ENCODE measurements around the gene BUD13.

Gene BUD13

GRCh38 chr11:116750070-116750718, 22.6 kb downstream of the BUD13 start:
- H3K4me3 ChIP-seq (replicated peaks; ENCODE audit: low read depth, low read length): no peak overlapping the region
- DNase-seq (ENCODE audit: low read depth): no peak
- TF ChIP-seq, protein P1, sequence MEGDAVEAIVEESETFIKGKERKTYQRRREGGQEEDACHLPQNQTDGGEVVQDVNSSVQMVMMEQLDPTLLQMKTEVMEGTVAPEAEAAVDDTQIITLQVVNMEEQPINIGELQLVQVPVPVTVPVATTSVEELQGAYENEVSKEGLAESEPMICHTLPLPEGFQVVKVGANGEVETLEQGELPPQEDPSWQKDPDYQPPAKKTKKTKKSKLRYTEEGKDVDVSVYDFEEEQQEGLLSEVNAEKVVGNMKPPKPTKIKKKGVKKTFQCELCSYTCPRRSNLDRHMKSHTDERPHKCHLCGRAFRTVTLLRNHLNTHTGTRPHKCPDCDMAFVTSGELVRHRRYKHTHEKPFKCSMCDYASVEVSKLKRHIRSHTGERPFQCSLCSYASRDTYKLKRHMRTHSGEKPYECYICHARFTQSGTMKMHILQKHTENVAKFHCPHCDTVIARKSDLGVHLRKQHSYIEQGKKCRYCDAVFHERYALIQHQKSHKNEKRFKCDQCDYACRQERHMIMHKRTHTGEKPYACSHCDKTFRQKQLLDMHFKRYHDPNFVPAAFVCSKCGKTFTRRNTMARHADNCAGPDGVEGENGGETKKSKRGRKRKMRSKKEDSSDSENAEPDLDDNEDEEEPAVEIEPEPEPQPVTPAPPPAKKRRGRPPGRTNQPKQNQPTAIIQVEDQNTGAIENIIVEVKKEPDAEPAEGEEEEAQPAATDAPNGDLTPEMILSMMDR (IDR thresholded peaks at IDR 0.05; ENCODE audit: low read length, missing control alignments): no peak

- DNase-seq (ENCODE audit: low read depth): peak; percentile 43
- H3K4me3 ChIP-seq (replicated peaks; ENCODE audit: low read depth, low read length): no peak overlapping the region
- TF ChIP-seq, protein P1 (IDR thresholded peaks at IDR 0.05; ENCODE audit: low read length, missing control alignments): no peak
These were observed 30.7 kb downstream of the BUD13 start for GRCh38 chr11:116742104-116742503.

DNA sequence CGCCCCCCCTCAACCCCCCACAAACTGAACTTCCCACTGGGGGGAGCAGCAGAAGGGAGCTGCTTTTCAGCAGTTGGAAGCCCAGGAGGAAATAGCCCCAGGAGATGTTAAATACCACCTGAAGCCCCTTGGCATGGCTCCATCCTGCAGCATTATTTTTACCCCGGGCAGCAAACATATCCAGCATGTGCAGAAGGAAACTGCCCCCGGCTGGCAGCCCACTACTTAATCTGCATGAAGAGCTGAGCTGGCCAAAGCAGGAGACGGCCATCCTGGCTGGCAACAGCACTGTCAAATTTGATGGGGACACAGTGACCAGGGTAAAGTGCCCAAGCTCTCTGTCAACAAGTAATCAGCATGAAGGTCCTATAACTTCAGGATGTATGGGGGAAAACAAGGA, 32.0 kb downstream of the BUD13 start:
- TF ChIP-seq, protein P1 (IDR thresholded peaks at IDR 0.05; ENCODE audit: low read length, missing control alignments): no peak
- H3K4me3 ChIP-seq (replicated peaks; ENCODE audit: low read depth, low read length): no peak overlapping the region

DNA sequence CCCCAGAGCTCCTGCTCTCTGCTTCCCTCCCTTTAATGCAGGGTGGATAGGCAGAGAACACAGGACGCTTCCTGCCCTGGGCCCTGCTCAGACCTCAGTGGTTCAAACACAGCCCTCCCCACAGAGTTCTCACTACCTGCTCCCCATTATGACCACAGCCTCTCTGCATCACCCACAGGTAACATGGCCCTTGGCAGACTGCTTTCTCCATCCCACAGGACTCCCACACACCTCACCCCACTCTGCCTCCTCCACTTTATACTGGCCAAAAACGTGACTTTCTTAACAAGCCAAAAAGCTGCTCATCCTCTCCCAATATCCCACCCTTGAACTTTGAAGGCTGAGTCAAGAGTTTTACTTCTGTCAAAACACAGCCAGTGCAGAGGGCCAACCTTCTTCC, 33.8 kb downstream of the BUD13 start:
- TF ChIP-seq, protein P1 (IDR thresholded peaks at IDR 0.05; ENCODE audit: low read length, missing control alignments): no peak
- DNase-seq (ENCODE audit: low read depth): no peak
- no peak overlapping the region for H3K4me3 ChIP-seq (replicated peaks; ENCODE audit: low read depth, low read length)

More for the DNA sequence above, 32.0 kb downstream of the BUD13 start:
- no peak for DNase-seq (ENCODE audit: low read depth)

GRCh38 chr11:116736763-116737162, 36.0 kb downstream of the BUD13 start:
- DNase-seq (ENCODE audit: low read depth): peak; percentile 5
- no peak overlapping the region for H3K4me3 ChIP-seq (replicated peaks; ENCODE audit: low read depth, low read length)
- TF ChIP-seq, protein P1 (IDR thresholded peaks at IDR 0.05; ENCODE audit: low read length, missing control alignments): no peak

GRCh38 chr11:116733969-116734508, 38.7 kb downstream of the BUD13 start:
- H3K4me3 ChIP-seq (replicated peaks; ENCODE audit: low read depth, low read length): no peak overlapping the region
- DNase-seq (ENCODE audit: low read depth): no peak
- TF ChIP-seq, protein P1 (IDR thresholded peaks at IDR 0.05; ENCODE audit: low read length, missing control alignments): no peak

All from fibroblast of pulmonary artery (primary cell).